Measurements from ENCODE around the gene DMRT2.

GRCh38 chr9:1086517-1086916 lies 36.4 kb downstream of the DMRT2 start:
- TF ChIP-seq CTCF (IDR thresholded peaks at IDR 0.05) (no peak), POLR2A (IDR thresholded peaks at IDR 0.05) (no peak)

Data from thyroid gland (tissue), 4 donors.